ENCODE data around the gene CD4.

GRCh38 chr12:6813363-6813762 is 24.0 kb downstream of the CD4 start:
- TF ChIP-seq ZNF704 (tag by site-specific recombination; IDR thresholded peaks at IDR 0.05), result no peak
- TF ChIP-seq ZNF747 (tag by site-specific recombination; IDR thresholded peaks at IDR 0.05), result no peak
- TF ChIP-seq CTCF (tag by site-specific recombination; IDR thresholded peaks at IDR 0.05), result no peak
- TF ChIP-seq AEBP2 (tag by site-specific recombination; IDR thresholded peaks at IDR 0.05; ENCODE audit: borderline replicate concordance), result no peak
- TF ChIP-seq REPIN1 (tag by site-specific recombination; IDR thresholded peaks at IDR 0.05; ENCODE audit: low read depth), result no peak
- TF ChIP-seq ZNF214 (tag by site-specific recombination; IDR thresholded peaks at IDR 0.05; ENCODE audit: borderline replicate concordance), result no peak
- no peak for TF ChIP-seq ZNF302 (tag by site-specific recombination; IDR thresholded peaks at IDR 0.05; ENCODE audit: low read depth)
- no peak for TF ChIP-seq KLF16 (tag by site-specific recombination; IDR thresholded peaks at IDR 0.05)
